Neural cell (in vitro differentiated cells): ENCODE data around the gene NT5DC4. TPM values are rescaled to one million over a fixed set of nuclear protein-coding genes. Genes with fewer than 3 reads are reported as not detected.

Experiments
- H2AFZ ChIP-seq: fragments of 200-600, 300-800 bp; sonication (generic), shearing (Covaris generic); 2 replicates; pipeline ENCODE4 v1.6.0; 2014; ENCODE audit warnings: low read depth, mild to moderate bottlenecking, antibody characterized with exemption, low read length, moderate library complexity
- H3F3A ChIP-seq: fragments of 200-600 bp; shearing (Covaris generic); 2 replicates; pipeline ENCODE4 v1.6.1; 2016; ENCODE audit warnings: mild to moderate bottlenecking, moderate library complexity, mixed read lengths, antibody characterized with exemption, low read length; ENCODE audit not compliant: insufficient read depth, poor library complexity, severe bottlenecking
- H3K27ac ChIP-seq: fragments of 200-600, 300-800 bp; sonication (generic), shearing (Covaris generic); 2 replicates; pipeline ENCODE4 v1.5.1; 2014; ENCODE audit warnings: mild to moderate bottlenecking, low read length, moderate library complexity
- H3K27me3 ChIP-seq: fragments of 300-800, 200-600 bp; sonication (generic), shearing (Covaris generic); 2 replicates; pipeline ENCODE4 v1.6.0; 2014; ENCODE audit warnings: mild to moderate bottlenecking, low read depth, low read length, moderate library complexity; ENCODE audit not compliant: insufficient read depth
- H3K36me3 ChIP-seq: fragments of 300-800, 200-600 bp; sonication (generic), shearing (Covaris generic); 2 replicates; pipeline ENCODE4 v1.5.1; 2014; ENCODE audit warnings: mild to moderate bottlenecking, antibody characterized with exemption, low read length, moderate library complexity; ENCODE audit not compliant: insufficient read depth
- H3K4me2 ChIP-seq: fragments of 300-800, 200-600 bp; sonication (generic), shearing (Covaris generic); 2 replicates; pipeline ENCODE4 v1.6.0; 2014; ENCODE audit warnings: mild to moderate bottlenecking, low read length
- H3K4me3 ChIP-seq: fragments of 300-800, 200-600 bp; sonication (generic), shearing (Covaris generic); 2 replicates; pipeline ENCODE4 v1.5.1; 2014; ENCODE audit warnings: mild to moderate bottlenecking, low read length, moderate library complexity
- H3K79me2 ChIP-seq: fragments of 200-600 bp; shearing (Covaris generic); replicated peaks from 2 replicates; pipeline ENCODE4 v1.6.0; 2014; ENCODE audit warnings: mild to moderate bottlenecking, low read length, moderate library complexity; ENCODE audit not compliant: insufficient read depth
- H3K9ac ChIP-seq: fragments of 300-800, 200-600 bp; sonication (generic), shearing (Covaris generic); 2 replicates; pipeline ENCODE4 v1.6.1; 2016; ENCODE audit warnings: mild to moderate bottlenecking, low read length, mixed read lengths
- H3K9me2 ChIP-seq: fragments of 200-600 bp; shearing (Covaris generic); 2 replicates; pipeline ENCODE4 v1.6.1; 2016; ENCODE audit warnings: mild to moderate bottlenecking, low read length, mixed read lengths; ENCODE audit not compliant: insufficient read depth
- H3K9me3 ChIP-seq: fragments of 200-600, 300-800 bp; sonication (generic), shearing (Covaris generic); 2 replicates; pipeline ENCODE4 v1.6.1; 2016; ENCODE audit warnings: mild to moderate bottlenecking, mixed run types, low read length, moderate library complexity, mixed read lengths
- H4K20me1 ChIP-seq: fragments of 200-600 bp; shearing (Covaris generic); 2 replicates; pipeline ENCODE4 v1.6.1; 2016; ENCODE audit warnings: mild to moderate bottlenecking, mixed run types; ENCODE audit not compliant: insufficient read depth
- EP300 ChIP-seq: fragments of 450-650 bp; conservative IDR thresholded peaks from 2 replicates; pipeline ENCODE4 v1.6.1; 2014; ENCODE audit warnings: antibody characterized with exemption, mild to moderate bottlenecking, moderate library complexity; ENCODE audit not compliant: poor library complexity, severe bottlenecking
- EZH2 ChIP-seq: fragments of 200-600, 300-800 bp; shearing (Covaris generic), sonication (generic); IDR thresholded peaks from 2 replicates; pipeline ENCODE4 v1.6.1; 2014; ENCODE audit warnings: antibody characterized with exemption, low read length, borderline replicate concordance, mild to moderate bottlenecking; ENCODE audit not compliant: insufficient read depth, poor library complexity, severe bottlenecking
- MXI1 ChIP-seq: fragments of 450-650 bp; conservative IDR thresholded peaks from 2 replicates; pipeline ENCODE4 v1.6.1; 2014; ENCODE audit warnings: antibody characterized with exemption, mild to moderate bottlenecking; ENCODE audit not compliant: poor library complexity, severe bottlenecking
- POLR2AphosphoS5 ChIP-seq: IDR thresholded peaks from 2 replicates; pipeline ENCODE4 v1.6.1; 2012
- RAD21 ChIP-seq: fragments of 450-650 bp; conservative IDR thresholded peaks from 2 replicates; pipeline ENCODE4 v1.6.1; 2014; ENCODE audit warnings: antibody characterized with exemption, mild to moderate bottlenecking, moderate library complexity
- SMC3 ChIP-seq: fragments of 450-650 bp; conservative IDR thresholded peaks from 2 replicates; pipeline ENCODE4 v1.6.1; 2014; ENCODE audit warnings: antibody characterized with exemption, mild to moderate bottlenecking, moderate library complexity; ENCODE audit not compliant: poor library complexity
- TAF1 ChIP-seq: IDR thresholded peaks from 2 replicates; pipeline ENCODE4 v1.6.1; 2012; ENCODE audit warnings: low read depth
- polyA plus RNA-seq: library from polyadenylated mRNA; depleted of rRNA; stranded (reverse); fragments of >200 nt; gene quantifications from 2 replicates; pipeline ENCODE4 v1.2.3, GENCODE V29; 2014
- TF ChIP-seq, protein P1 (sequence below): IDR thresholded peaks from 2 replicates; pipeline ENCODE4 v1.6.1; 2012; ENCODE audit warnings: borderline replicate concordance
- TF ChIP-seq, protein P2 (sequence below): fragments of 450-650 bp; IDR thresholded peaks from 2 replicates; pipeline ENCODE4 v1.5.1; 2014; ENCODE audit warnings: antibody characterized with exemption, mild to moderate bottlenecking, moderate library complexity; ENCODE audit not compliant: poor library complexity, severe bottlenecking

The NT5DC4 gene
- polyA plus RNA-seq, 1 donor from 2014 or later = not detected

DNA sequence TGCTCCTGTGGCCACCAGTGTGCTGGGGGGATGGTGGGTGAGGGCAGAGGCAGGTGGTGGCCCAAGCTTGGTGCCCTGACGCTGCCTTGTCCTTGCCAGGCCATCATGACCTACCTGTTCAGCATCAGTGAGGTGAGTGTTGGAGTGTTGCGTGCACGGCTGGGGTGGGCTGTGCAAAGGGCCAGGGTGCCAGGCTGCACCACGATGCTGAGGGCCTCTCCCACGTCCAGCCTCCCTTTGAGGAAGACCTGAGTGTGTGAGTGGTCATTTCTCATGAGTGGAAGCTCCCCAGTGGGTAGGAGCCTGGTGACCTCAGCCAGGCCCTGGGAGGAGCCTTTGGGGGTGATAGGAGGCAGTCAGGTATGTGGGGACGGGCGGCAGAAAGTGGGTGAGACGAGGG lies 3.2 kb downstream of the NT5DC4 start:
- no peaks in the 10 kb centered on the region for H3F3A ChIP-seq
- no peak overlapping the region for H3K4me3 ChIP-seq
- H3K27me3 ChIP-seq = no peaks in the 10 kb centered on the region
- H3K9me2 ChIP-seq = no peaks in the 10 kb centered on the region
- no peaks in the 10 kb centered on the region for H4K20me1 ChIP-seq
- no peaks in the 10 kb centered on the region for H3K79me2 ChIP-seq
- H3K4me2 ChIP-seq = no peak overlapping the region
- no peak overlapping the region for H3K27ac ChIP-seq
- H3K9me3 ChIP-seq = no peaks in the 10 kb centered on the region
- TF ChIP-seq POLR2AphosphoS5 (no peak), SMC3 (no peak), RAD21 (no peak), EP300 (no peak)
- H2AFZ ChIP-seq = no peak overlapping the region
- H3K36me3 ChIP-seq = no peaks in the 10 kb centered on the region
- H3K9ac ChIP-seq = no peak overlapping the region

DNA sequence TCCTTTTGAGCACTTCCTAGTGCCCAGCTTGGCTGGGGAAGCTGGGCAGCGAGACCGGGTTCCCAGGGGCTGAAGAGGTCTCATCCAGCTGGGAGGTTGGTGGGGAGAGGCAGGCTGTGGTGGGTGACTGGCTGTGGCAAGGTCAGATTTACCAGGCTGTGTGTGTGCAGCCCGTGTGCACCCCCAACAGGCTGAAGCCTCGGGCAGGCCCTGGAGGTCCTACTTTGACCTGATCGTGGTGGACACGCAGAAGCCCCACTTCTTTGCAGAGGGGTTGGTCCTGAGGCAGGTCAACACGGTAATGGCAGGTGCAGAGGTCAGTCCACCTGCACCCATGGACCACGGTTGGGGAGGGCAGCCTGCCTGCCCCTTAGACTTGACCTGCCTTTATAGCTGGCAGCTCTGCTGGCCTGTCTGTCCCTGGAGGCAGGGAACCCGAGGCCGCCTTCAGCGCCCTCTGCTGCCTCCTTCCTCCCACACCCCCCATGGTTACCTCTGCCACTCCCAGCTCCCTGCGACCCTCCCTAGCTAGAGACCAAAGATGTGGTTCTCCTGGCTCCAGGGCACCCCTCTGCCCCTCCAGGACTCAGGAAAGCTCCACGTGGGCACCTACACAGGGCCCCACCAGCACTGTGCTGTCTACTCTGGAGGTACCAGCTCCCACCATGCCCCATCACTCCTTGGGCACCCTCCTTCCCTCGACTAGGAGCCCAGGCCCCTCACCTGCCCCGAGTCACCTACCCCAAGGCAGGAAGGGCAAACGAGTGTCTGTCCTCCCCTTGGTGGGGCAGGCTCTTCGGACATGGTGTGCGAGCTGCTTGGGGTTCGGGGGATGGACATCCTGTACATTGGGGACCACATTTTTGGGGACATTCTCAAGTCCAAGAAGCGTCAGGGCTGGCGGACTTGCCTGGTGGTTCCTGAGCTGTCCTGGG lies 4.0 kb downstream of the NT5DC4 start:
- Histone ChIP-seq H3K27me3 (no peaks in the 10 kb centered on the region), H3K36me3 (no peaks in the 10 kb centered on the region), H3K4me2 (no peak overlapping the region), H3K9me3 (no peaks in the 10 kb centered on the region), H3K9ac (no peak overlapping the region), H3K9me2 (no peaks in the 10 kb centered on the region), H3K4me3 (no peak overlapping the region), H3K79me2 (no peaks in the 10 kb centered on the region), H4K20me1 (no peaks in the 10 kb centered on the region), H3K27ac (no peak overlapping the region), H3F3A (no peaks in the 10 kb centered on the region), H2AFZ (no peak overlapping the region)
- TF ChIP-seq EP300 = no peak
- no peak for TF ChIP-seq EZH2
- TF ChIP-seq RAD21 = no peak
- TF ChIP-seq, protein P1, sequence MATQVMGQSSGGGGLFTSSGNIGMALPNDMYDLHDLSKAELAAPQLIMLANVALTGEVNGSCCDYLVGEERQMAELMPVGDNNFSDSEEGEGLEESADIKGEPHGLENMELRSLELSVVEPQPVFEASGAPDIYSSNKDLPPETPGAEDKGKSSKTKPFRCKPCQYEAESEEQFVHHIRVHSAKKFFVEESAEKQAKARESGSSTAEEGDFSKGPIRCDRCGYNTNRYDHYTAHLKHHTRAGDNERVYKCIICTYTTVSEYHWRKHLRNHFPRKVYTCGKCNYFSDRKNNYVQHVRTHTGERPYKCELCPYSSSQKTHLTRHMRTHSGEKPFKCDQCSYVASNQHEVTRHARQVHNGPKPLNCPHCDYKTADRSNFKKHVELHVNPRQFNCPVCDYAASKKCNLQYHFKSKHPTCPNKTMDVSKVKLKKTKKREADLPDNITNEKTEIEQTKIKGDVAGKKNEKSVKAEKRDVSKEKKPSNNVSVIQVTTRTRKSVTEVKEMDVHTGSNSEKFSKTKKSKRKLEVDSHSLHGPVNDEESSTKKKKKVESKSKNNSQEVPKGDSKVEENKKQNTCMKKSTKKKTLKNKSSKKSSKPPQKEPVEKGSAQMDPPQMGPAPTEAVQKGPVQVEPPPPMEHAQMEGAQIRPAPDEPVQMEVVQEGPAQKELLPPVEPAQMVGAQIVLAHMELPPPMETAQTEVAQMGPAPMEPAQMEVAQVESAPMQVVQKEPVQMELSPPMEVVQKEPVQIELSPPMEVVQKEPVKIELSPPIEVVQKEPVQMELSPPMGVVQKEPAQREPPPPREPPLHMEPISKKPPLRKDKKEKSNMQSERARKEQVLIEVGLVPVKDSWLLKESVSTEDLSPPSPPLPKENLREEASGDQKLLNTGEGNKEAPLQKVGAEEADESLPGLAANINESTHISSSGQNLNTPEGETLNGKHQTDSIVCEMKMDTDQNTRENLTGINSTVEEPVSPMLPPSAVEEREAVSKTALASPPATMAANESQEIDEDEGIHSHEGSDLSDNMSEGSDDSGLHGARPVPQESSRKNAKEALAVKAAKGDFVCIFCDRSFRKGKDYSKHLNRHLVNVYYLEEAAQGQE = no peak
- TF ChIP-seq SMC3 = no peak
- no peak for TF ChIP-seq POLR2AphosphoS5
- TF ChIP-seq MXI1 = no peak
- TF ChIP-seq TAF1 = no peak
- TF ChIP-seq, protein P2, sequence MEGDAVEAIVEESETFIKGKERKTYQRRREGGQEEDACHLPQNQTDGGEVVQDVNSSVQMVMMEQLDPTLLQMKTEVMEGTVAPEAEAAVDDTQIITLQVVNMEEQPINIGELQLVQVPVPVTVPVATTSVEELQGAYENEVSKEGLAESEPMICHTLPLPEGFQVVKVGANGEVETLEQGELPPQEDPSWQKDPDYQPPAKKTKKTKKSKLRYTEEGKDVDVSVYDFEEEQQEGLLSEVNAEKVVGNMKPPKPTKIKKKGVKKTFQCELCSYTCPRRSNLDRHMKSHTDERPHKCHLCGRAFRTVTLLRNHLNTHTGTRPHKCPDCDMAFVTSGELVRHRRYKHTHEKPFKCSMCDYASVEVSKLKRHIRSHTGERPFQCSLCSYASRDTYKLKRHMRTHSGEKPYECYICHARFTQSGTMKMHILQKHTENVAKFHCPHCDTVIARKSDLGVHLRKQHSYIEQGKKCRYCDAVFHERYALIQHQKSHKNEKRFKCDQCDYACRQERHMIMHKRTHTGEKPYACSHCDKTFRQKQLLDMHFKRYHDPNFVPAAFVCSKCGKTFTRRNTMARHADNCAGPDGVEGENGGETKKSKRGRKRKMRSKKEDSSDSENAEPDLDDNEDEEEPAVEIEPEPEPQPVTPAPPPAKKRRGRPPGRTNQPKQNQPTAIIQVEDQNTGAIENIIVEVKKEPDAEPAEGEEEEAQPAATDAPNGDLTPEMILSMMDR = no peak
